ENCODE results near the gene UPK1B.

The UPK1B gene

GRCh38 chr3:119223511-119223910, 50.1 kb downstream of the UPK1B start:
- DNase-seq = no peak
- Histone ChIP-seq H4K20me1 (ENCODE audit: insufficient read depth, low read length) (no peaks in the 10 kb centered on the region), H3K4me3 (ENCODE audit: low read length) (no peak overlapping the region)

GRCh38 chr3:119225121-119225520, 51.7 kb downstream of the UPK1B start:
- Histone ChIP-seq H3K9me2 (replicated peaks; ENCODE audit: insufficient read depth, low read length) (no peaks in the 10 kb centered on the region), H3F3A (ENCODE audit: insufficient read depth, low read length) (no peaks in the 10 kb centered on the region), H3K79me2 (ENCODE audit: low read length) (no peaks in the 10 kb centered on the region), H3K36me3 (replicated peaks; ENCODE audit: insufficient read depth, low read length) (no peaks in the 10 kb centered on the region), H4K20me1 (ENCODE audit: insufficient read depth, low read length) (no peaks in the 10 kb centered on the region), H2AFZ (ENCODE audit: low read length) (no peak overlapping the region), H3K27me3 (replicated peaks; ENCODE audit: insufficient read depth, low read length) (no peaks in the 10 kb centered on the region), H3K9me3 (replicated peaks; ENCODE audit: insufficient read depth, low read length) (no peaks in the 10 kb centered on the region), H3K27ac (ENCODE audit: low read length) (no peak overlapping the region), H3K4me2 (ENCODE audit: low read depth, low read length) (no peak overlapping the region), H3K4me1 (ENCODE audit: low read length) (no peaks in the 10 kb centered on the region), H3K4me3 (ENCODE audit: low read length) (no peak overlapping the region), H3K9ac (ENCODE audit: low read length) (no peak overlapping the region)
- TF ChIP-seq CTCF (IDR thresholded peaks at IDR 0.05; ENCODE audit: low read length) (no peak), EZH2 (optimal IDR thresholded peaks at IDR 0.05; ENCODE audit: low read depth, low read length) (no peak), EZH2phosphoT487 (IDR thresholded peaks at IDR 0.05; ENCODE audit: low read length) (no peak)
- no peak for DNase-seq

More at GRCh38 chr3:119223511-119223910, 50.1 kb downstream of the UPK1B start:
- H3K36me3 ChIP-seq (replicated peaks; ENCODE audit: insufficient read depth, low read length) = no peaks in the 10 kb centered on the region
- H3F3A ChIP-seq (ENCODE audit: insufficient read depth, low read length) = no peaks in the 10 kb centered on the region
- TF ChIP-seq EZH2phosphoT487 (IDR thresholded peaks at IDR 0.05; ENCODE audit: low read length) (no peak), EZH2 (optimal IDR thresholded peaks at IDR 0.05; ENCODE audit: low read depth, low read length) (no peak), CTCF (IDR thresholded peaks at IDR 0.05; ENCODE audit: low read length) (no peak)
- no peak overlapping the region for H3K27ac ChIP-seq (ENCODE audit: low read length)
- H3K9me2 ChIP-seq (replicated peaks; ENCODE audit: insufficient read depth, low read length) = no peaks in the 10 kb centered on the region
- no peak overlapping the region for H3K9ac ChIP-seq (ENCODE audit: low read length)
- H3K79me2 ChIP-seq (ENCODE audit: low read length) = no peaks in the 10 kb centered on the region
- no peaks in the 10 kb centered on the region for H3K9me3 ChIP-seq (replicated peaks; ENCODE audit: insufficient read depth, low read length)
- no peaks in the 10 kb centered on the region for H3K4me1 ChIP-seq (ENCODE audit: low read length)
- H3K4me2 ChIP-seq (ENCODE audit: low read depth, low read length) = no peak overlapping the region
- H2AFZ ChIP-seq (ENCODE audit: low read length) = no peak overlapping the region
- no peaks in the 10 kb centered on the region for H3K27me3 ChIP-seq (replicated peaks; ENCODE audit: insufficient read depth, low read length)

- TF ChIP-seq CTCF (IDR thresholded peaks at IDR 0.05; ENCODE audit: low read length) (no peak), EZH2phosphoT487 (IDR thresholded peaks at IDR 0.05; ENCODE audit: low read length) (no peak), EZH2 (optimal IDR thresholded peaks at IDR 0.05; ENCODE audit: low read depth, low read length) (no peak)
- Histone ChIP-seq H3K9me3 (replicated peaks; ENCODE audit: insufficient read depth, low read length) (no peaks in the 10 kb centered on the region), H3K9me2 (replicated peaks; ENCODE audit: insufficient read depth, low read length) (no peaks in the 10 kb centered on the region), H3K9ac (ENCODE audit: low read length) (no peak overlapping the region), H3K27ac (ENCODE audit: low read length) (no peak overlapping the region), H3K4me3 (ENCODE audit: low read length) (no peak overlapping the region), H4K20me1 (ENCODE audit: insufficient read depth, low read length) (no peaks in the 10 kb centered on the region), H3K4me2 (ENCODE audit: low read depth, low read length) (no peak overlapping the region), H3K79me2 (ENCODE audit: low read length) (no peaks in the 10 kb centered on the region), H3F3A (ENCODE audit: insufficient read depth, low read length) (no peaks in the 10 kb centered on the region), H3K4me1 (ENCODE audit: low read length) (0 out of 2 replicates have a peak, but pooled peaks cover 3% of the 10 kb centered on the region), H2AFZ (ENCODE audit: low read length) (no peak overlapping the region), H3K36me3 (replicated peaks; ENCODE audit: insufficient read depth, low read length) (no peaks in the 10 kb centered on the region; the same call in 1 of the 2 replicates), H3K27me3 (replicated peaks; ENCODE audit: insufficient read depth, low read length) (no peaks in the 10 kb centered on the region)
- no peak for DNase-seq
These were observed 53.9 kb downstream of the UPK1B start for GRCh38 chr3:119227070-119227850.

Data from MM.1S (cell line).